SK-N-SH (cell line): ENCODE results near the gene VANGL1. TPM values are rescaled to one million over a fixed set of nuclear protein-coding genes. Genes with fewer than 3 reads are reported as not detected.

Experiments used
- CTCF ChIA-PET: fragments of 300-600, 350-600 bp; formaldehyde crosslinking; extraction: SDS; loops from one replicate; lab custom pipeline; 2021; lab: Yijun Ruan, JAX
- POLR2A ChIA-PET: fragments of 350-600 bp; sonication (Branson Sonifier 250); formaldehyde crosslinking; extraction: SDS; loops from one replicate; lab custom pipeline; 2020; ENCODE audit warnings: antibody characterized with exemption, inconsistent platforms; lab: Yijun Ruan, JAX
- DNase-seq: peaks from one replicate; pipeline ENCODE4 v3.0.0; 2012
- H2AFZ ChIP-seq: fragments of 200-600 bp; sonication (generic); 2 replicates; pipeline ENCODE4 v1.8.1; 2016; ENCODE audit warnings: antibody characterized with exemption, mild to moderate bottlenecking, low read depth
- H3F3A ChIP-seq: fragments of 200-600 bp; sonication (generic); replicated peaks from 2 replicates; pipeline ENCODE3; 2016; ENCODE audit warnings: antibody characterized with exemption, mild to moderate bottlenecking; ENCODE audit not compliant: insufficient read depth
- H3K27ac ChIP-seq, 2 experiments: fragments of 200-500 bp in 1 of 2; fragments of 200-600 bp in 1 of 2; sonication (Bioruptor generic) in 1 of 2; sonication (generic), shearing (Covaris generic) in 1 of 2; 2 replicates each; pipeline versions ENCODE4 v1.5.1 to v1.6.1; 2014 to 2016; ENCODE audit warnings: low read depth in 2 of 2, inconsistent platforms in 1 of 2, low read length in 1 of 2, mild to moderate bottlenecking in 1 of 2, mixed read lengths in 1 of 2
- H3K27me3 ChIP-seq: fragments of 200-600 bp; sonication (generic), shearing (Covaris generic); 2 replicates; pipeline ENCODE4 v1.6.1; 2016; ENCODE audit warnings: mixed run types; ENCODE audit not compliant: insufficient read depth
- H3K36me3 ChIP-seq, 2 experiments: fragments of 200-500 bp in 1 of 2; fragments of 200-600 bp in 1 of 2; sonication (Bioruptor generic) in 1 of 2; sonication (generic) in 1 of 2; replicated peaks in 1 of 2; 2 replicates each; pipeline versions ENCODE3 to v1.5.1; 2014 to 2016; ENCODE audit warnings: low read length in 1 of 2, mild to moderate bottlenecking in 1 of 2; ENCODE audit not compliant: insufficient read depth in 2 of 2, control insufficient read depth in 1 of 2
- H3K4me1 ChIP-seq, 2 experiments: fragments of 200-500 bp in 1 of 2; fragments of 200-600 bp in 1 of 2; sonication (Bioruptor generic) in 1 of 2; sonication (generic), shearing (Covaris generic) in 1 of 2; 2 replicates each; pipeline versions ENCODE4 v1.5.1 to v1.6.1; 2014 to 2016; ENCODE audit warnings: low read depth in 1 of 2, low read length in 1 of 2, mixed run types in 1 of 2; ENCODE audit not compliant: insufficient read depth in 2 of 2, control insufficient read depth in 1 of 2
- H3K4me2 ChIP-seq: fragments of 200-600 bp; sonication (generic), shearing (Covaris generic); 2 replicates; pipeline ENCODE4 v1.6.1; 2017; ENCODE audit warnings: mixed run types
- H3K4me3 ChIP-seq, 2 experiments: fragments of 200-500 bp in 1 of 2; fragments of 200-600 bp in 1 of 2; sonication (Bioruptor generic) in 1 of 2; sonication (generic), shearing (Covaris generic) in 1 of 2; 2 replicates each; pipeline versions ENCODE4 v1.5.1 to v1.8.1; 2014 to 2016; ENCODE audit warnings: low read depth in 2 of 2, inconsistent platforms in 1 of 2, low read length in 1 of 2, mild to moderate bottlenecking in 1 of 2, mixed read lengths in 1 of 2, moderate library complexity in 1 of 2
- H3K79me2 ChIP-seq: fragments of 200-600 bp; sonication (generic); 2 replicates; pipeline ENCODE4 v1.8.1; 2017; ENCODE audit warnings: mild to moderate bottlenecking; ENCODE audit not compliant: insufficient read depth
- H3K9ac ChIP-seq: fragments of 200-600 bp; sonication (generic); 2 replicates; pipeline ENCODE4 v1.6.1; 2017; ENCODE audit warnings: mixed run types
- H3K9me2 ChIP-seq: fragments of 200-600 bp; sonication (generic); 2 replicates; pipeline ENCODE4 v1.6.1; 2017; ENCODE audit warnings: mixed run types
- H3K9me3 ChIP-seq: fragments of 200-600 bp; sonication (generic); 2 replicates; pipeline ENCODE4 v1.6.1; 2017; ENCODE audit warnings: mixed run types, mild to moderate bottlenecking, moderate library complexity
- H4K20me1 ChIP-seq: fragments of 200-600 bp; sonication (generic); 2 replicates; pipeline ENCODE4 v1.6.1; 2017; ENCODE audit warnings: mild to moderate bottlenecking, mixed run types; ENCODE audit not compliant: insufficient read depth
- FOSL2 ChIP-seq: IDR thresholded peaks from 2 replicates; pipeline ENCODE4 v1.4.0; 2012; ENCODE audit warnings: low read depth, mild to moderate bottlenecking, moderate library complexity, borderline replicate concordance
- FOXJ3 ChIP-seq: sonication (generic); formaldehyde crosslinking; IDR thresholded peaks from 2 replicates; pipeline ENCODE4 v1.5.1; 2020; ENCODE audit warnings: mild to moderate bottlenecking, missing genetic modification reagents
- JUND ChIP-seq: IDR thresholded peaks from 2 replicates; pipeline ENCODE4 v1.4.0; 2012
- MEF2A ChIP-seq: IDR thresholded peaks from 2 replicates; pipeline ENCODE4 v1.4.0; 2012; ENCODE audit warnings: low read depth, borderline replicate concordance
- NFIC ChIP-seq: IDR thresholded peaks from 2 replicates; pipeline ENCODE4 v1.4.0; 2012; ENCODE audit warnings: borderline replicate concordance
- RCOR1 ChIP-seq: fragments of 150-350 bp; IDR thresholded peaks from 2 replicates; pipeline ENCODE4 v1.6.1; 2017; ENCODE audit warnings: antibody characterized with exemption, low read length
- REST ChIP-seq: IDR thresholded peaks from 2 replicates; pipeline ENCODE4 v1.6.1; 2012; ENCODE audit warnings: mild to moderate bottlenecking, low read depth, low read length, moderate library complexity
- RFX5 ChIP-seq: IDR thresholded peaks from 2 replicates; pipeline ENCODE4 v1.6.1; 2012; ENCODE audit warnings: mild to moderate bottlenecking, improper control_type of control experiment, low read length
- RXRA ChIP-seq: IDR thresholded peaks from 2 replicates; pipeline ENCODE4 v1.4.0; 2012; ENCODE audit warnings: low read depth, mild to moderate bottlenecking, borderline replicate concordance
- SMC3 ChIP-seq: IDR thresholded peaks from 2 replicates; pipeline ENCODE4 v1.6.1; 2012; ENCODE audit warnings: low read depth, low read length, improper control_type of control experiment
- TAF1 ChIP-seq: IDR thresholded peaks from 2 replicates; pipeline ENCODE4 v1.6.1; 2012; ENCODE audit warnings: low read depth, mild to moderate bottlenecking, low read length, moderate library complexity, borderline replicate concordance
- TEAD4 ChIP-seq: IDR thresholded peaks from 2 replicates; pipeline ENCODE4 v1.4.0; 2012; ENCODE audit warnings: mild to moderate bottlenecking, borderline replicate concordance; ENCODE audit not compliant: insufficient read depth
- WGBS: methylation state at CpG from one replicate; pipeline ENCODE4 v1.1.6; 2017; ENCODE audit warnings: low lambda C conversion rate; 5-methylcytosine and 5-hydroxymethylcytosine counted together
- polyA plus RNA-seq, 3 experiments: library from polyadenylated mRNA; depleted of rRNA; stranded (reverse); fragments of >200 nt; gene quantifications; 2 replicates each; pipeline ENCODE4 v1.2.3, GENCODE V29; 2012
- TF ChIP-seq, protein P1 (sequence below): IDR thresholded peaks from 2 replicates; pipeline ENCODE4 v1.4.0; 2012; ENCODE audit warnings: low read depth, borderline replicate concordance

The VANGL1 gene
- polyA plus RNA-seq, 1 of the 3 experiments (the other 2 are of a cell fraction) = 5.4 TPM

DNA sequence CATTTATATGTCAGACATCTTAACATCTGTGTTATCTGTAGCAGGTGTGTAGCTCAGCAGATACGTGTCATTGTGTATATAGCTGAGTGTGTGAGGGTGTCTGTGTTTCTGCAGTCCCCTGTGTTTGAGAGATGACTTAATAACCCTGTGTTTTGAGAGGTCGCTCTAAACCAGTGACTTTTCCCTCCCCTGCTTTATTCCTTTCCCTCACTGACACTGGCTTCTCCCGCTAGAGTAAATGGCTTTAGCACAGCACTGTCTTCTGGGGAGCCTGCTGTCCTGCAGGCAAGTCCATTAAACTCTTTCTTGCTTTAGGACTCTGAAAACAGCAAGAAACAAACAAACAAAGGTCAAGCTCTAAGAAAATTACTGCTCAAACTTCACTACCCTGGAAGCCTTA, 53.0 kb downstream of the VANGL1 start:
- no peaks in the 10 kb centered on the region for H3K79me2 ChIP-seq
- H3K4me3 ChIP-seq = no peak overlapping the region
- H3K9me3 ChIP-seq = no peaks in the 10 kb centered on the region
- CTCF ChIA-PET = interaction anchor here (0.8 to 3.6 kb wide), 2 partner anchors 12 to 23 kb away, joined by 3 to 16 read pairs; no protein-coding TSS in a partner anchor
- DNase-seq = no peak
- H3K4me1 ChIP-seq = no peaks in the 10 kb centered on the region
- POLR2A ChIA-PET = no interaction called here
- no peaks in the 10 kb centered on the region for H3K27me3 ChIP-seq
- no peak for TF ChIP-seq SMC3
- no peak for TF ChIP-seq FOXJ3 (CRISPR knock-in tag)
- no peak for TF ChIP-seq JUND
- TF ChIP-seq RXRA = no peak
- TF ChIP-seq RCOR1 = no peak
- TF ChIP-seq NFIC = no peak
- no peak for TF ChIP-seq RFX5
- TF ChIP-seq, protein P1, sequence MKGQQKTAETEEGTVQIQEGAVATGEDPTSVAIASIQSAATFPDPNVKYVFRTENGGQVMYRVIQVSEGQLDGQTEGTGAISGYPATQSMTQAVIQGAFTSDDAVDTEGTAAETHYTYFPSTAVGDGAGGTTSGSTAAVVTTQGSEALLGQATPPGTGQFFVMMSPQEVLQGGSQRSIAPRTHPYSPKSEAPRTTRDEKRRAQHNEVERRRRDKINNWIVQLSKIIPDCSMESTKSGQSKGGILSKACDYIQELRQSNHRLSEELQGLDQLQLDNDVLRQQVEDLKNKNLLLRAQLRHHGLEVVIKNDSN = no peak
- no peak for TF ChIP-seq FOSL2
- no peak for TF ChIP-seq TAF1
- 95% methylated on average over 3 of the region's 3 CpGs for WGBS
- no peaks in the 10 kb centered on the region for H3K9me2 ChIP-seq
- no peak overlapping the region for H3K27ac ChIP-seq
- H3K9ac ChIP-seq = no peak overlapping the region
- H3K4me2 ChIP-seq = no peak overlapping the region
- no peaks in the 10 kb centered on the region for H4K20me1 ChIP-seq
- H3K36me3 ChIP-seq = peaks cover 3 to 22% of the 10 kb centered on the region in 2 experiments
- no peak overlapping the region for H2AFZ ChIP-seq
- no peaks in the 10 kb centered on the region for H3F3A ChIP-seq

DNA sequence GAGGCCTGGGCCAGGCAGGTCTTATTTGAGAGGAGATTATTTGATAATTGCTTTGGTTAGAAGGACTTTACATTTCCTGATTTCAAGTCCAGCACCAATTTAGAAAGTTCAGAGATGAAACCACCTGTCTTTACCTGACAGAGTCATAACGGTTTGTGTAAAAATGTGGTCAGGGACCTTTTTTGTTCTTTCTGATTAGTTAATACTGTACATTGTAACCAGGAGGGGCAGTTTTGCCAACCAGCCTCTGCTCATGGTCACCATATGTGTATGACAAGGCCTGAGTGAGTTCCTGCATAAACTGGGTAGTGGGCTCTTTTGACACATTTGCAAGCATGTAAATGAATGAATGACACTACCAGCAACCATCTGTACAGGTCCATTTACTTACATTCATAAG, 55.8 kb downstream of the VANGL1 start:
- H2AFZ ChIP-seq = no peak overlapping the region
- H3K4me2 ChIP-seq = no peak overlapping the region
- H3K4me1 ChIP-seq = no peaks in the 10 kb centered on the region
- H3K36me3 ChIP-seq = peaks cover 0 to 3% of the 10 kb centered on the region in 2 experiments
- no peak overlapping the region for H3K9ac ChIP-seq
- TF ChIP-seq REST (no peak), TAF1 (no peak), TEAD4 (no peak), MEF2A (no peak)
- TF ChIP-seq, all 33 proteins: peak for 0
- H3K4me3 ChIP-seq = no peak overlapping the region
- whole genome bisulfite sequencing = 94% methylated on average over 1 of the region's 1 CpG
- H3K9me2 ChIP-seq = no peaks in the 10 kb centered on the region
- POLR2A ChIA-PET = no interaction called here
- no peaks in the 10 kb centered on the region for H3K79me2 ChIP-seq
- H3K9me3 ChIP-seq = no peaks in the 10 kb centered on the region
- no peak overlapping the region for H3K27ac ChIP-seq
- CTCF ChIA-PET = no interaction called here
- no peak for DNase-seq
- no peaks in the 10 kb centered on the region for H3K27me3 ChIP-seq
- H3F3A ChIP-seq = no peaks in the 10 kb centered on the region
- no peaks in the 10 kb centered on the region for H4K20me1 ChIP-seq
